HG03095 (cell line): ENCODE results near the gene BOD1L1.

Experiments used
- ATAC-seq: cut with Tn5 transposase; IDR thresholded peaks from one replicate; pipeline ENCODE4 v1.9.1; 2021; ENCODE audit warnings: moderate library complexity; ENCODE audit not compliant: unreplicated experiment

The BOD1L1 gene

GRCh38 chr4:13527192-13527980 is 100.1 kb downstream of the BOD1L1 start:
- ATAC-seq, result peak; percentile 22

- no peak for ATAC-seq
Observed at GRCh38 chr4:13526658-13527057, 100.9 kb downstream of the BOD1L1 start.

- ATAC-seq, result no peak
Observed at GRCh38 chr4:13525606-13526281, 101.8 kb downstream of the BOD1L1 start.

GRCh38 chr4:13524504-13525243 is 102.9 kb downstream of the BOD1L1 start:
- no peak for ATAC-seq

GRCh38 chr4:13523591-13524503 is 103.7 kb downstream of the BOD1L1 start:
- no peak for ATAC-seq

GRCh38 chr4:13523105-13523477 is 104.4 kb downstream of the BOD1L1 start:
- ATAC-seq, result no peak

GRCh38 chr4:13522282-13523104 is 105.0 kb downstream of the BOD1L1 start:
- no peak for ATAC-seq

GRCh38 chr4:13521047-13521446 is 106.5 kb downstream of the BOD1L1 start:
- no peak for ATAC-seq
